H1 (cell line): Measurements from ENCODE around the gene HDAC10. TPM values are rescaled to one million over a fixed set of nuclear protein-coding genes. Genes with fewer than 3 reads are reported as not detected.

Experiments used
- CTCF ChIA-PET: fragments of 300-600 bp; sonication (Branson Sonifier 250); formaldehyde crosslinking; loops from one replicate; lab custom pipeline; 2021; ENCODE audit not compliant: partially characterized antibody; lab: Charles Lee
- POLR2A ChIA-PET: fragments of 300-600 bp; sonication (Branson Sonifier 250); formaldehyde crosslinking; loops from one replicate; lab custom pipeline; 2021; ENCODE audit warnings: inconsistent platforms; ENCODE audit not compliant: partially characterized antibody; lab: Charles Lee
- DNase-seq, 2 experiments: peaks; one replicate each; pipeline versions ENCODE4 v3.0.0 to v3.0.0-alpha.2; 2010 to 2022; ENCODE audit warnings: low spot score in 2 of 2, low read depth in 1 of 2, mixed read lengths in 1 of 2
- FAIRE-seq: peaks from 2 replicates; lab custom pipeline; 2011; peaks lifted over from hg19 to GRCh38; lab: Jason Lieb, UNC
- H2AFZ ChIP-seq: 2 replicates; pipeline ENCODE4 v1.8.1; 2012; ENCODE audit warnings: low read length, inconsistent platforms
- H2AK5ac ChIP-seq: 2 replicates; pipeline ENCODE4 v1.6.1; 2013; ENCODE audit warnings: low read depth, low read length
- H2BK120ac ChIP-seq: replicated peaks from 2 replicates; pipeline ENCODE3; 2013; ENCODE audit warnings: low read depth, low read length, inconsistent platforms
- H2BK12ac ChIP-seq: 2 replicates; pipeline ENCODE4 v1.6.1; 2013; ENCODE audit warnings: low read depth, low read length
- H2BK15ac ChIP-seq: 2 replicates; pipeline ENCODE4 v1.6.1; 2013; ENCODE audit warnings: low read length
- H2BK20ac ChIP-seq: 2 replicates; pipeline ENCODE4 v1.6.1; 2013; ENCODE audit warnings: low read length
- H2BK5ac ChIP-seq: 2 replicates; pipeline ENCODE4 v1.6.1; 2013; ENCODE audit warnings: low read depth, low read length
- H3K14ac ChIP-seq: 2 replicates; pipeline ENCODE4 v1.6.1; 2013; ENCODE audit warnings: inconsistent platforms; ENCODE audit not compliant: insufficient read length
- H3K18ac ChIP-seq: 2 replicates; pipeline ENCODE4 v1.6.1; 2013; ENCODE audit warnings: low read length; ENCODE audit errors: extremely low read depth
- H3K23ac ChIP-seq: 2 replicates; pipeline ENCODE4 v1.6.1; 2013; ENCODE audit warnings: inconsistent platforms; ENCODE audit not compliant: insufficient read length
- H3K23me2 ChIP-seq: 2 replicates; pipeline ENCODE4 v1.6.1; 2013; ENCODE audit warnings: low read depth, low read length
- H3K27ac ChIP-seq: 2 replicates; pipeline ENCODE4 v1.6.1; 2011; ENCODE audit warnings: low read depth, low read length, inconsistent platforms
- H3K27me3 ChIP-seq, 4 experiments: replicated peaks in 1 of 4; 1 replicate in 1 of 4; 2 replicates in 3 of 4; pipeline versions ENCODE4 v1.6.1 to v1.8.1; 2011 to 2013; ENCODE audit warnings: low read length in 3 of 4, mild to moderate bottlenecking in 3 of 4, inconsistent platforms in 2 of 4, mixed read lengths in 2 of 4, moderate library complexity in 1 of 4; ENCODE audit not compliant: control insufficient read depth in 3 of 4, insufficient read depth in 3 of 4; ENCODE audit errors: extremely low read depth in 1 of 4
- H3K36me3 ChIP-seq, 4 experiments: 2 replicates each; pipeline versions ENCODE4 v1.6.1 to v1.8.1; 2011 to 2013; ENCODE audit warnings: mild to moderate bottlenecking in 4 of 4, low read length in 3 of 4, moderate library complexity in 2 of 4, control low read depth in 1 of 4, inconsistent platforms in 1 of 4; ENCODE audit not compliant: insufficient read depth in 4 of 4, control insufficient read depth in 2 of 4
- H3K4ac ChIP-seq: replicated peaks from 2 replicates; pipeline ENCODE3; 2013; ENCODE audit warnings: low read length, low read depth, mixed read lengths, inconsistent platforms; ENCODE audit not compliant: insufficient read length
- H3K4me1 ChIP-seq, 4 experiments: replicated peaks in 1 of 4; 1 replicate in 1 of 4; 2 replicates in 3 of 4; pipeline versions ENCODE4 v1.6.1 to v1.8.1; 2011 to 2013; ENCODE audit warnings: low read length in 3 of 4, inconsistent platforms in 2 of 4, mixed read lengths in 1 of 4; ENCODE audit not compliant: insufficient read depth in 4 of 4, control insufficient read depth in 3 of 4
- H3K4me2 ChIP-seq, 2 experiments: 2 replicates each; pipeline versions ENCODE4 v1.6.1 to v1.8.1; 2011 to 2013; ENCODE audit warnings: low read depth in 2 of 2, low read length in 2 of 2, control low read depth in 1 of 2, inconsistent platforms in 1 of 2, mild to moderate bottlenecking in 1 of 2; ENCODE audit not compliant: insufficient read depth in 1 of 2
- H3K4me3 ChIP-seq, 4 experiments: fragments of 200-600, 300-600 bp in 1 of 4; sonication (generic), shearing (Covaris generic), sonication (Bioruptor Twin) in 1 of 4; 2 replicates each; pipeline versions ENCODE4 v1.5.1 to v1.8.1; 2011 to 2016; ENCODE audit warnings: low read length in 4 of 4, low read depth in 3 of 4, control low read depth in 2 of 4, inconsistent platforms in 2 of 4, mild to moderate bottlenecking in 2 of 4, mixed read lengths in 1 of 4, moderate library complexity in 1 of 4; ENCODE audit not compliant: insufficient read depth in 2 of 4; ENCODE audit errors: extremely low read depth in 1 of 4
- H3K56ac ChIP-seq: replicated peaks from 2 replicates; pipeline ENCODE3; 2013; ENCODE audit warnings: low read depth, mild to moderate bottlenecking, mixed read lengths, low read length, inconsistent platforms; ENCODE audit not compliant: insufficient read length
- H3K79me1 ChIP-seq: 2 replicates; pipeline ENCODE4 v1.6.1; 2013; ENCODE audit warnings: low read depth, low read length, control low read depth
- H3K79me2 ChIP-seq, 2 experiments: 2 replicates each; pipeline versions ENCODE4 v1.6.1 to v1.8.1; 2012 to 2013; ENCODE audit warnings: low read length in 2 of 2, mild to moderate bottlenecking in 2 of 2, inconsistent platforms in 1 of 2; ENCODE audit not compliant: insufficient read depth in 2 of 2, control insufficient read depth in 1 of 2
- H3K9ac ChIP-seq, 4 experiments: replicated peaks in 1 of 4; 1 replicate in 1 of 4; 2 replicates in 3 of 4; pipeline versions ENCODE4 v1.6.1 to v1.8.1; 2011 to 2013; ENCODE audit warnings: low read depth in 3 of 4, low read length in 3 of 4, control low read depth in 2 of 4, mild to moderate bottlenecking in 2 of 4, moderate library complexity in 2 of 4, inconsistent platforms in 1 of 4; ENCODE audit errors: extremely low read depth in 1 of 4
- H3K9me3 ChIP-seq, 2 experiments: 2 replicates each; pipeline versions ENCODE4 v1.6.1 to v1.8.1; 2012 to 2013; ENCODE audit warnings: mild to moderate bottlenecking in 2 of 2, moderate library complexity in 2 of 2, control low read depth in 1 of 2, inconsistent platforms in 1 of 2, low read depth in 1 of 2, low read length in 1 of 2, mixed read lengths in 1 of 2; ENCODE audit not compliant: insufficient read depth in 2 of 2
- H4K20me1 ChIP-seq, 2 experiments: replicated peaks in 1 of 2; 2 replicates each; pipeline versions ENCODE3 to v1.8.1; 2011 to 2013; ENCODE audit warnings: inconsistent platforms in 2 of 2, low read length in 2 of 2, mild to moderate bottlenecking in 1 of 2; ENCODE audit not compliant: insufficient read depth in 2 of 2, control insufficient read depth in 1 of 2
- H4K5ac ChIP-seq: 2 replicates; pipeline ENCODE4 v1.6.1; 2013; ENCODE audit warnings: low read length, low read depth, mixed read lengths, inconsistent platforms; ENCODE audit not compliant: insufficient read length
- H4K8ac ChIP-seq: 2 replicates; pipeline ENCODE4 v1.8.0; 2013; ENCODE audit warnings: mild to moderate bottlenecking, moderate library complexity, low read length, inconsistent platforms; ENCODE audit not compliant: insufficient read depth; ENCODE audit errors: extremely low read depth
- H4K91ac ChIP-seq: replicated peaks from 2 replicates; pipeline ENCODE3; 2013; ENCODE audit warnings: low read length, mixed read lengths, inconsistent platforms; ENCODE audit not compliant: insufficient read length
- RXRA ChIP-seq: IDR thresholded peaks from 2 replicates; pipeline ENCODE4 v1.6.1; 2011; ENCODE audit warnings: low read depth, mild to moderate bottlenecking, low read length, moderate library complexity; ENCODE audit not compliant: insufficient read depth
- TAF7 ChIP-seq: optimal IDR thresholded peaks from 2 replicates; pipeline ENCODE3; 2011; ENCODE audit warnings: low read depth, mild to moderate bottlenecking, inconsistent platforms, low read length, moderate library complexity, borderline replicate concordance
- WGBS, 2 experiments: shearing (Covaris generic) in 1 of 2; methylation state at CpG; one replicate each; pipeline versions ENCODE4 v1.1.6 to v1.1.7; 2013 to 2015; ENCODE audit warnings: low lambda C conversion rate in 2 of 2, mixed read lengths in 2 of 2, inconsistent platforms in 1 of 2, low coverage in 1 of 2, missing lambda C conversion rate in 1 of 2; ENCODE audit not compliant: insufficient replicate concordance in 2 of 2, insufficient coverage in 1 of 2, insufficient read length in 1 of 2; ENCODE audit errors: extremely low coverage in 1 of 2, missing lambda C conversion rate in 1 of 2; 5-methylcytosine and 5-hydroxymethylcytosine counted together
- polyA plus RNA-seq, 7 experiments: library from polyadenylated mRNA; depleted of rRNA in 3 of 7; stranded (reverse) in 5 of 7; unstranded in 2 of 7; fragments of >200 nt in 5 of 7; fragments of 200-250 nt in 2 of 7; gene quantifications; 1 replicate in 5 of 7; 2 replicates in 1 of 7; 4 replicates in 1 of 7; pipeline versions ENCODE4 v1.2.1 to v1.2.3, GENCODE V29; 2011 to 2013; ENCODE audit warnings: missing spikeins in 2 of 7, mixed read lengths in 2 of 7
- total RNA-seq: library from RNA; stranded (reverse); fragmentation: NEBNext Ultra II Directional; extraction: Animal tissue kit (Norgen Biotek cat#: 25700); gene quantifications from 2 replicates; pipeline ENCODE4 v1.2.1, GENCODE V29; 2021

Gene HDAC10
- total and polyA plus RNA-seq, 2 of the 8 experiments (the other 6 are each of a cell fraction or from before 2014, with no cell fraction given) = 11.2 to 26.4 TPM

DNA sequence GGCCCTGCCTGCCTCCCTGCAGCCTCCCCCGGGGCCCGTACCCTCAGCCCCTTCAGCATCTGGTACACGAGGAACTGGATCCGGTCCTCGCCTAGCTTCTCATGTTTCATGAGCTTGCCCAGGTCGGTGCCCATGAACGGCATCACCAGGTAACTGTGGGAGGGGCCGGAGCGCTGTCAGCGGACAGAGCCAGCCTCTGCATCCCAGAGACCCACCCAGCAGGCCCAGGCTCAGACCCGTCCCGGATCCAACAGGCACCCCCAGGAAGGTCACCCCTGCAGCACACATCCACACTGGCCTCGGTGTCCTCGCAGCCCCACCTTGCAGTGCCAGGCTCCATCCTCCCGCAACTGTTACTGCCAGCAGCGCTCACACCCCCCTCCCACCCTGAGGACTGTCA, 6.0 kb upstream of the HDAC10 start:
- Histone ChIP-seq H2BK5ac (no peak overlapping the region), H3K9ac (no peak overlapping the region), H3K27ac (no peak overlapping the region)
- WGBS, 2 experiments = 99% methylated on average over 13 of the region's 16 CpGs; no CpG with 5 or more reads in 1 of the 2 experiments
- TF ChIP-seq RXRA = no peak
- no peak for TF ChIP-seq TAF7
- TF ChIP-seq, all 59 proteins: peak for 0
- Histone ChIP-seq H3K56ac (no peak overlapping the region), H3K9me3 (no peaks in the 10 kb centered on the region), H2BK20ac (no peak overlapping the region), H3K27me3 (peaks cover 1 to 13% (median 12%) of the 10 kb centered on the region in 4 experiments; a peak in 6 of 7 replicates), H3K4me1 (peaks cover 0 to 9% (median 5%) of the 10 kb centered on the region in 4 experiments; a peak in 6 of 7 replicates), H2AK5ac (no peak overlapping the region), H4K8ac (no peak overlapping the region), H2BK12ac (no peak overlapping the region), H3K18ac (no peak overlapping the region), H3K36me3 (no peaks in the 10 kb centered on the region), H3K79me2 (no peaks in the 10 kb centered on the region), H2AFZ (no peak overlapping the region), H4K5ac (no peak overlapping the region), H3K4me3 (no peak overlapping the region), H3K4ac (no peak overlapping the region), H2BK120ac (no peak overlapping the region), H3K23me2 (peaks cover 6% of the 10 kb centered on the region; the same call in 1 of the 2 replicates), H3K4me2 (no peak overlapping the region), H4K91ac (no peak overlapping the region), H3K23ac (no peak overlapping the region), H3K14ac (no peak overlapping the region), H3K79me1 (no peaks in the 10 kb centered on the region), H2BK15ac (no peak overlapping the region), H4K20me1 (peaks cover 5 to 12% of the 10 kb centered on the region in 2 experiments)
- DNase-seq (no peak), FAIRE-seq (no peak)
- ChIA-PET CTCF (no interaction called here), POLR2A (no interaction called here)
